ENCODE data around the gene PHKA2. TPM values are rescaled to one million over a fixed set of nuclear protein-coding genes. Genes with fewer than 3 reads are reported as not detected.

The PHKA2 gene
- total RNA-seq, 1 donor from 2014 or later: 46.3 TPM

Other genes with a start within 250 kb of the PHKA2 start
- gene ADGRG2, start 138.4 kb upstream of the PHKA2 start, total RNA-seq: 0.62 TPM